ENCODE measurements around the gene RBM15. TPM values are rescaled to one million over a fixed set of nuclear protein-coding genes. Genes with fewer than 3 reads are reported as not detected.

Gene RBM15
- polyA plus RNA-seq, 1 of the 3 experiments (the other 2 are of a cell fraction), result 3.8 TPM

DNA sequence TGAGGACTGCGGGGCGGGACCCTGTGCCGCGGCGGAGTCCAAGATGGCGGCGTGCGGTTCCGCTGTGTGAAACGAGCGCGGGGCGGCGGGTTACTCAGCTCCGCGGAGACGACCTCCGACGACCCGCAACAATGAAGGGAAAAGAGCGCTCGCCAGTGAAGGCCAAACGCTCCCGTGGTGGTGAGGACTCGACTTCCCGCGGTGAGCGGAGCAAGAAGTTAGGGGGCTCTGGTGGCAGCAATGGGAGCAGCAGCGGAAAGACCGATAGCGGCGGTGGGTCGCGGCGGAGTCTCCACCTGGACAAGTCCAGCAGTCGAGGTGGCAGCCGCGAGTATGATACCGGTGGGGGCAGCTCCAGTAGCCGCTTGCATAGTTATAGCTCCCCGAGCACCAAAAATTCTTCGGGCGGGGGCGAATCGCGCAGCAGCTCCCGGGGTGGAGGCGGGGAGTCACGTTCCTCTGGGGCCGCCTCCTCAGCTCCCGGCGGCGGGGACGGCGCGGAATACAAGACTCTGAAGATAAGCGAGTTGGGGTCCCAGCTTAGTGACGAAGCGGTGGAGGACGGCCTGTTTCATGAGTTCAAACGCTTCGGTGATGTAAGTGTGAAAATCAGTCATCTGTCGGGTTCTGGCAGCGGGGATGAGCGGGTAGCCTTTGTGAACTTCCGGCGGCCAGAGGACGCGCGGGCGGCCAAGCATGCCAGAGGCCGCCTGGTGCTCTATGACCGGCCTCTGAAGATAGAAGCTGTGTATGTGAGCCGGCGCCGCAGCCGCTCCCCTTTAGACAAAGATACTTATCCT is 430 bp downstream of the RBM15 start:
- Histone ChIP-seq H3F3A (replicated peaks; ENCODE audit: insufficient read depth) (peaks cover 16% of the 10 kb centered on the region), H3K9ac (peak overlapping the region; percentile 94), H3K9me3 (no peaks in the 10 kb centered on the region), H3K9me2 (no peaks in the 10 kb centered on the region), H3K27ac (ENCODE audit: low read depth in 2 of 2, low read length in 1 of 2) (peak overlapping the region; percentile 91 to 99), H3K27me3 (ENCODE audit: insufficient read depth) (no peaks in the 10 kb centered on the region), H2AFZ (ENCODE audit: low read depth) (peak overlapping the region; percentile 87), H3K4me3 (ENCODE audit: low read depth in 2 of 2, low read length in 1 of 2) (peak overlapping the region; percentile 94 to 99), H3K36me3 (replicated peaks in 1 of 2; ENCODE audit: control insufficient read depth in 1 of 2, insufficient read depth in 2 of 2, low read length in 1 of 2) (peaks cover 37 to 43% of the 10 kb centered on the region in 2 experiments), H3K4me1 (ENCODE audit: control insufficient read depth in 1 of 2, insufficient read depth in 2 of 2, low read depth in 1 of 2, low read length in 1 of 2) (peaks cover 35 to 44% of the 10 kb centered on the region in 2 experiments), H3K4me2 (peak overlapping the region; percentile 86), H3K79me2 (ENCODE audit: insufficient read depth) (peaks cover 60% of the 10 kb centered on the region), H4K20me1 (ENCODE audit: insufficient read depth) (peaks cover 49% of the 10 kb centered on the region)
- ChIA-PET POLR2A (interaction anchor here (0.6 to 1.6 kb wide), 8 partner anchors 9 to 624 kb away, joined by 3 to 7 read pairs (median 3); partner anchors contain the start of genes LAMTOR5, LRIF1 and STRIP1), CTCF (interaction anchor here (0.8 to 10.0 kb wide), 28 partner anchors 10 to 1441 kb away, joined by 3 to 100 read pairs (median 4); partner anchors contain the start of gene LAMTOR5)
- TF ChIP-seq GABPA (IDR thresholded peaks at IDR 0.05; ENCODE audit: low read depth) (peak; percentile 71; the same call in 1 of the 2 replicates), MEF2A (IDR thresholded peaks at IDR 0.05; ENCODE audit: borderline replicate concordance, low read depth) (0 out of 2 replicates have a peak, but pooled peaks have one; percentile 13), ELF1 (IDR thresholded peaks at IDR 0.05) (no peak), CHD2 (IDR thresholded peaks at IDR 0.05; ENCODE audit: low read length, partially characterized antibody) (no peak), SIN3A (IDR thresholded peaks at IDR 0.05; ENCODE audit: borderline replicate concordance, low read depth, low read length) (0 out of 2 replicates have a peak, but pooled peaks have one; percentile 47), RFX5 (IDR thresholded peaks at IDR 0.05; ENCODE audit: low read length) (no peak), POLR2AphosphoS5 (IDR thresholded peaks at IDR 0.05; ENCODE audit: low read depth, low read length) (peak; percentile 88), GATA2 (CRISPR knock-in tag; IDR thresholded peaks at IDR 0.05) (0 out of 2 replicates have a peak, but pooled peaks have one; percentile 5), YY1 (IDR thresholded peaks at IDR 0.05; ENCODE audit: low read depth) (peak; percentile 97), JUND (IDR thresholded peaks at IDR 0.05) (no peak), TAF1 (IDR thresholded peaks at IDR 0.05; ENCODE audit: borderline replicate concordance, low read depth, low read length) (peak; percentile 97), REST (IDR thresholded peaks at IDR 0.05; ENCODE audit: low read depth, low read length) (0 out of 2 replicates have a peak, but pooled peaks have one; percentile 24), MXI1 (IDR thresholded peaks at IDR 0.05; ENCODE audit: low read depth, low read length) (peak; percentile 72; the same call in 1 of the 2 replicates), CTCF (IDR thresholded peaks at IDR 0.05) (peak; percentile 59)
- TF ChIP-seq, protein P1, sequence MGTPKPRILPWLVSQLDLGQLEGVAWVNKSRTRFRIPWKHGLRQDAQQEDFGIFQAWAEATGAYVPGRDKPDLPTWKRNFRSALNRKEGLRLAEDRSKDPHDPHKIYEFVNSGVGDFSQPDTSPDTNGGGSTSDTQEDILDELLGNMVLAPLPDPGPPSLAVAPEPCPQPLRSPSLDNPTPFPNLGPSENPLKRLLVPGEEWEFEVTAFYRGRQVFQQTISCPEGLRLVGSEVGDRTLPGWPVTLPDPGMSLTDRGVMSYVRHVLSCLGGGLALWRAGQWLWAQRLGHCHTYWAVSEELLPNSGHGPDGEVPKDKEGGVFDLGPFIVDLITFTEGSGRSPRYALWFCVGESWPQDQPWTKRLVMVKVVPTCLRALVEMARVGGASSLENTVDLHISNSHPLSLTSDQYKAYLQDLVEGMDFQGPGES (IDR thresholded peaks at IDR 0.05; ENCODE audit: low read depth, low read length), result no peak
- DNase-seq, result peak; percentile 62
- 1% methylated on average over 34 of the region's 77 CpGs for WGBS (ENCODE audit: low lambda C conversion rate)

All from SK-N-SH (cell line).